Measurements from ENCODE around the gene HDLBP.

Gene HDLBP

DNA sequence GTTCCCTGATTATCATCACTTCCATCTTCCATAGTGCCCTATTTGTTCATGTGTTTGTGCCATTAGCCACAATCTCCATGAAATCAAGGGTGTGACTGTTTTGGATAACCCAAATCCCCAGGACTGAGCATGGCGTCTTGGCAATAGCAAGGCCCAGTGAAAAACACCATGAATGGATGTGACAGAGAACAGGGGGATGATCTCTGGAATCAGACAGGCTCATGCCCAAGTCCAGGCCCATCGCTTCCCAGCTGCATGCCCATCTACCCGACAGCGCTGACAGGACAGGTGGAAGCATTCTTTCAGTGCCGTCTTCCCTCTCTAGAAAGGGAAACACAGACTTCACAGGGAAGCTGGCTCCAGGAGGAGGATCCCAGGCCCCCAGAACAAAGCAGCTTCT, 50.0 kb downstream of the HDLBP start:
- Histone ChIP-seq H3K27me3 (ENCODE audit: insufficient read depth, poor library complexity, severe bottlenecking) (no peaks in the 10 kb centered on the region), H3K4me3 (replicated peaks; ENCODE audit: insufficient read depth, low read length) (no peak overlapping the region), H3K27ac (replicated peaks) (no peak overlapping the region)
- DNase-seq (ENCODE audit: low read depth in 1 of 2, low spot score in 1 of 2): no peak
- TF ChIP-seq, protein P1, sequence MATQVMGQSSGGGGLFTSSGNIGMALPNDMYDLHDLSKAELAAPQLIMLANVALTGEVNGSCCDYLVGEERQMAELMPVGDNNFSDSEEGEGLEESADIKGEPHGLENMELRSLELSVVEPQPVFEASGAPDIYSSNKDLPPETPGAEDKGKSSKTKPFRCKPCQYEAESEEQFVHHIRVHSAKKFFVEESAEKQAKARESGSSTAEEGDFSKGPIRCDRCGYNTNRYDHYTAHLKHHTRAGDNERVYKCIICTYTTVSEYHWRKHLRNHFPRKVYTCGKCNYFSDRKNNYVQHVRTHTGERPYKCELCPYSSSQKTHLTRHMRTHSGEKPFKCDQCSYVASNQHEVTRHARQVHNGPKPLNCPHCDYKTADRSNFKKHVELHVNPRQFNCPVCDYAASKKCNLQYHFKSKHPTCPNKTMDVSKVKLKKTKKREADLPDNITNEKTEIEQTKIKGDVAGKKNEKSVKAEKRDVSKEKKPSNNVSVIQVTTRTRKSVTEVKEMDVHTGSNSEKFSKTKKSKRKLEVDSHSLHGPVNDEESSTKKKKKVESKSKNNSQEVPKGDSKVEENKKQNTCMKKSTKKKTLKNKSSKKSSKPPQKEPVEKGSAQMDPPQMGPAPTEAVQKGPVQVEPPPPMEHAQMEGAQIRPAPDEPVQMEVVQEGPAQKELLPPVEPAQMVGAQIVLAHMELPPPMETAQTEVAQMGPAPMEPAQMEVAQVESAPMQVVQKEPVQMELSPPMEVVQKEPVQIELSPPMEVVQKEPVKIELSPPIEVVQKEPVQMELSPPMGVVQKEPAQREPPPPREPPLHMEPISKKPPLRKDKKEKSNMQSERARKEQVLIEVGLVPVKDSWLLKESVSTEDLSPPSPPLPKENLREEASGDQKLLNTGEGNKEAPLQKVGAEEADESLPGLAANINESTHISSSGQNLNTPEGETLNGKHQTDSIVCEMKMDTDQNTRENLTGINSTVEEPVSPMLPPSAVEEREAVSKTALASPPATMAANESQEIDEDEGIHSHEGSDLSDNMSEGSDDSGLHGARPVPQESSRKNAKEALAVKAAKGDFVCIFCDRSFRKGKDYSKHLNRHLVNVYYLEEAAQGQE (IDR thresholded peaks at IDR 0.05; ENCODE audit: insufficient replicate concordance, low read depth): no peak
- no peak for TF ChIP-seq GABPA (IDR thresholded peaks at IDR 0.05; ENCODE audit: low read depth)
- TF ChIP-seq, protein P2, sequence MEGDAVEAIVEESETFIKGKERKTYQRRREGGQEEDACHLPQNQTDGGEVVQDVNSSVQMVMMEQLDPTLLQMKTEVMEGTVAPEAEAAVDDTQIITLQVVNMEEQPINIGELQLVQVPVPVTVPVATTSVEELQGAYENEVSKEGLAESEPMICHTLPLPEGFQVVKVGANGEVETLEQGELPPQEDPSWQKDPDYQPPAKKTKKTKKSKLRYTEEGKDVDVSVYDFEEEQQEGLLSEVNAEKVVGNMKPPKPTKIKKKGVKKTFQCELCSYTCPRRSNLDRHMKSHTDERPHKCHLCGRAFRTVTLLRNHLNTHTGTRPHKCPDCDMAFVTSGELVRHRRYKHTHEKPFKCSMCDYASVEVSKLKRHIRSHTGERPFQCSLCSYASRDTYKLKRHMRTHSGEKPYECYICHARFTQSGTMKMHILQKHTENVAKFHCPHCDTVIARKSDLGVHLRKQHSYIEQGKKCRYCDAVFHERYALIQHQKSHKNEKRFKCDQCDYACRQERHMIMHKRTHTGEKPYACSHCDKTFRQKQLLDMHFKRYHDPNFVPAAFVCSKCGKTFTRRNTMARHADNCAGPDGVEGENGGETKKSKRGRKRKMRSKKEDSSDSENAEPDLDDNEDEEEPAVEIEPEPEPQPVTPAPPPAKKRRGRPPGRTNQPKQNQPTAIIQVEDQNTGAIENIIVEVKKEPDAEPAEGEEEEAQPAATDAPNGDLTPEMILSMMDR (IDR thresholded peaks at IDR 0.05; ENCODE audit: insufficient read depth, low read length): no peak
- no peak for TF ChIP-seq SPI1 (IDR thresholded peaks at IDR 0.05; ENCODE audit: borderline replicate concordance, low read depth)
- TF ChIP-seq POLR2AphosphoS5 (IDR thresholded peaks at IDR 0.05; ENCODE audit: low read depth): no peak

DNA sequence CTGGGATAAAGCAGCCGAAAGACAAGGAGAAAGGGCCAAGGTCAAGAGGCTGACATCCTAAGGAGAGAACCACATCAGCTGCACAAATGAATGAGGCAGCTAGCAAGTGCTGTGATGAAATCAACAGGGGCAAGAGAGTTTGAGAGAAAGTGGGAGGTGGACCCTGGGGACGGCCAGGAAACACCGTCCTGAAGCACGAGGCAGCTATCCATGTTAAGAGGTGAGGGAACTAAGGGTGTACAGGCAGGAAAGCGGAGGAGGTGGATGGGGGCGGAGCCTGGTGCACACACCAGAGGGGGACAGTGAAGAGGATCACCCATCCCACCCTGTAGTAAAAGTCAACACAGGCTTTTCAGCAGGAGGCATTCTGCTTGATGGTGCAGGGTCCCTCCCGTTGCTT, 52.4 kb downstream of the HDLBP start:
- no peak for DNase-seq (ENCODE audit: low read depth in 1 of 2, low spot score in 1 of 2)
- TF ChIP-seq GABPA (IDR thresholded peaks at IDR 0.05; ENCODE audit: low read depth) (no peak), SPI1 (IDR thresholded peaks at IDR 0.05; ENCODE audit: borderline replicate concordance, low read depth) (no peak), POLR2AphosphoS5 (IDR thresholded peaks at IDR 0.05; ENCODE audit: low read depth) (no peak)
- TF ChIP-seq, protein P2 (IDR thresholded peaks at IDR 0.05; ENCODE audit: insufficient read depth, low read length): no peak
- TF ChIP-seq, protein P1 (IDR thresholded peaks at IDR 0.05; ENCODE audit: insufficient replicate concordance, low read depth): no peak
- Histone ChIP-seq H3K27me3 (ENCODE audit: insufficient read depth, poor library complexity, severe bottlenecking) (no peaks in the 10 kb centered on the region), H3K27ac (replicated peaks) (no peak overlapping the region), H3K4me3 (replicated peaks; ENCODE audit: insufficient read depth, low read length) (no peak overlapping the region)

DNA sequence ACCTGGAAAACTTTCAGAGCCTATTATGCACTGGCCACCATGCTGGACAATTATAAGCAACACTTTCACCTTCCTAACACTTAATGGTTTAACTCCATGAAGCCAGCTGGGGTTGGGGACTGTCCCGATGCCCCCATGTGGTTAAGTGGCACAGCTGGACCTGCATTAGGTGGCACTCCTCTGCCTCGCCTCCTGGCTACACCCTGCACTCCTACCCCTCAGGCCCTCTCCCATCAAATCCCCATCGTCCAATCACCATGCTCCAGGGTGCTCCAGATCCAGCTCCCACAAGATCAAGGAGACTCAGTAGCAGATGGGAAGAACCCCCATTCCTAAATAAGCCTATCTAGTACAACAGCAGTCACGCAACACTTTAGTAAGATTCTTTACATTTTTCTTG, 53.8 kb downstream of the HDLBP start:
- TF ChIP-seq, protein P2 (IDR thresholded peaks at IDR 0.05; ENCODE audit: insufficient read depth, low read length): no peak
- TF ChIP-seq, protein P1 (IDR thresholded peaks at IDR 0.05; ENCODE audit: insufficient replicate concordance, low read depth): no peak
- TF ChIP-seq POLR2AphosphoS5 (IDR thresholded peaks at IDR 0.05; ENCODE audit: low read depth) (no peak), SPI1 (IDR thresholded peaks at IDR 0.05; ENCODE audit: borderline replicate concordance, low read depth) (no peak), GABPA (IDR thresholded peaks at IDR 0.05; ENCODE audit: low read depth) (no peak)
- Histone ChIP-seq H3K27ac (replicated peaks) (no peak overlapping the region), H3K27me3 (ENCODE audit: insufficient read depth, poor library complexity, severe bottlenecking) (no peaks in the 10 kb centered on the region), H3K4me3 (replicated peaks; ENCODE audit: insufficient read depth, low read length) (no peak overlapping the region)
- DNase-seq (ENCODE audit: low read depth in 1 of 2, low spot score in 1 of 2): no peak

Data from HL-60 (cell line).